HG02938 (cell line): ENCODE measurements around the gene GOLIM4.
"Not testable (repeated sequence)": the region's sequence is repeated elsewhere in the genome, so short reads cannot be mapped to it uniquely, and the experiment has no call there.

Experiments used
- ATAC-seq: cut with Tn5 transposase; IDR thresholded peaks from one replicate; pipeline ENCODE4 v1.9.1; 2021; ENCODE audit warnings: mild to moderate bottlenecking, moderate library complexity; ENCODE audit not compliant: unreplicated experiment

Gene GOLIM4

GRCh38 chr3:168049367-168049974 lies 46.3 kb downstream of the GOLIM4 start:
- no peak for ATAC-seq

GRCh38 chr3:168048414-168049330 lies 47.1 kb downstream of the GOLIM4 start:
- no peak for ATAC-seq

- no peak for ATAC-seq
Measured at GRCh38 chr3:168047936-168048335, 47.8 kb downstream of the GOLIM4 start.

- ATAC-seq: peak; percentile 78
Measured at GRCh38 chr3:168047190-168047795, 48.4 kb downstream of the GOLIM4 start.

GRCh38 chr3:168044049-168044448 lies 51.7 kb downstream of the GOLIM4 start:
- no peak for ATAC-seq

- peak; percentile 82 for ATAC-seq
Measured at GRCh38 chr3:168040607-168041208, 55.0 kb downstream of the GOLIM4 start.

- ATAC-seq: no peak
Measured at GRCh38 chr3:168037020-168037419, 58.7 kb downstream of the GOLIM4 start.

- ATAC-seq: no peak
Measured at GRCh38 chr3:168036619-168037018, 59.1 kb downstream of the GOLIM4 start.

GRCh38 chr3:168034152-168034928 lies 61.4 kb downstream of the GOLIM4 start:
- no peak for ATAC-seq

- no peak for ATAC-seq
Measured at GRCh38 chr3:168030577-168030976, 65.1 kb downstream of the GOLIM4 start.

- no peak for ATAC-seq
Measured at GRCh38 chr3:168029705-168030104, 66.0 kb downstream of the GOLIM4 start.

GRCh38 chr3:168028086-168028485 lies 67.6 kb downstream of the GOLIM4 start:
- no peak for ATAC-seq

GRCh38 chr3:168026764-168027163 lies 69.0 kb downstream of the GOLIM4 start:
- no peak for ATAC-seq

- ATAC-seq: no peak
Measured at GRCh38 chr3:168025076-168025475, 70.6 kb downstream of the GOLIM4 start.

- no peak for ATAC-seq
Measured at GRCh38 chr3:168024537-168024941, 71.2 kb downstream of the GOLIM4 start.

GRCh38 chr3:168021737-168022450 lies 73.8 kb downstream of the GOLIM4 start:
- ATAC-seq: no peak

GRCh38 chr3:168011280-168011679 lies 84.4 kb downstream of the GOLIM4 start:
- not testable (repeated sequence) for ATAC-seq

GRCh38 chr3:168006584-168006983 lies 89.1 kb downstream of the GOLIM4 start:
- no peak for ATAC-seq

GRCh38 chr3:168003911-168004310 lies 91.8 kb downstream of the GOLIM4 start:
- no peak for ATAC-seq

GRCh38 chr3:168002786-168003368 lies 92.8 kb downstream of the GOLIM4 start:
- ATAC-seq: no peak
